ENCODE results near the gene OR6C4.
"Not testable (repeated sequence)": the region's sequence is repeated elsewhere in the genome, so short reads cannot be mapped to it uniquely, and the experiment has no call there.

The OR6C4 gene

DNA sequence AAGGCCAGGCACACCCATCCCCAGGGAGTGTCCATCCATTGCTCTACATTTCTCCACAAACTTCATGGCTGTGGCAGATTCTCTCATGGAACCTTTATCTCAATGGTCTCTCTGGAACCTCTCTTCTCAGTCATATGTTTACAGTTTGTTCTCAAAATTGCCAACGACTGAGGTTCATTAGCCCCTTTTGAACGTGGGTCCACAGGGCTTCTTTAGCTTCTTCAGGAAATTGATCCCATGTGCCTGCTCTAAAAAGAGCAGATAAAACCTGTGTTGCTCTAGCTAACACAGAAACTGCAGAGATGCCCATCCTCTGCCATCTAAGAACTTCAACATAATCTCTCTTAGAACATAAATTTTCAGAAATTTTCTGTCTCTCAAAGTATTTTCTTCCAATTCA lies at the start of gene OR6C4:
TSS of gene OR6C4 (plus strand) at position 301 of the 400 bp plus-strand sequence. CDS start 1,625 bp downstream, outside the sequence.
- H3K4me1 ChIP-seq (ENCODE audit: control insufficient read depth, insufficient read depth, low read length), result no peaks in the 10 kb centered on the region
- H3K36me3 ChIP-seq (ENCODE audit: control insufficient read depth, insufficient read depth, low read length), result no peaks in the 10 kb centered on the region
- no peak within 1 kb of the TSS for H3K9ac ChIP-seq (ENCODE audit: low read length)
- H3K27ac ChIP-seq (ENCODE audit: low read depth, low read length), result no peak within 1 kb of the TSS
- no peaks in the 10 kb centered on the region for H3K27me3 ChIP-seq (ENCODE audit: control insufficient read depth, insufficient read depth, low read length)
- H3K4me3 ChIP-seq (ENCODE audit: low read length), result no peak within 1 kb of the TSS

DNA sequence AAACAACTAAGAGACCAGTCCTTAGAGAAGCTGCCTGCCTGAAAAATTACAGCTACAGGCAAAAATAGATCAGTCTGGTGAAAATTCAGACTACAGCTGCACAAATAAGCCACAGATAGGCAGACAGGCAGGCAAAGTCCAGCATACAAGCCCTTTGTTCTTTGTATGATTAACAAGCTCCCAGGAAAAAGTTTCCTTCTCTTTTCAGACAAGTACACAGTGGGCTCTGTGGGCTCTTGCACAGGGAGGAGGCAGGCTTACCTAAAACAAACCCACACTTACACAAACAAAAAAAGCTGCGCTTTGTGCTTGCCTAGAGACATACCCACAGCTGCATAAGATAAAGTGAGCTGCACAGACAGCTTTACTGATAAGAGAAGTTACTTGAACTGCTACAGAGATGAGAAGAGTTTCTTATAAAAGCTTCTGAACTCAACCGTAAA lies 49.6 kb upstream of the OR6C4 start:
- Histone ChIP-seq H3K27me3 (ENCODE audit: control insufficient read depth, insufficient read depth, low read length) (no peaks in the 10 kb centered on the region), H3K27ac (ENCODE audit: low read depth, low read length) (no peak overlapping the region), H3K4me3 (ENCODE audit: low read length) (no peak overlapping the region), H3K9ac (ENCODE audit: low read length) (no peak overlapping the region), H3K4me1 (ENCODE audit: control insufficient read depth, insufficient read depth, low read length) (no peaks in the 10 kb centered on the region), H3K36me3 (ENCODE audit: control insufficient read depth, insufficient read depth, low read length) (no peaks in the 10 kb centered on the region)

DNA sequence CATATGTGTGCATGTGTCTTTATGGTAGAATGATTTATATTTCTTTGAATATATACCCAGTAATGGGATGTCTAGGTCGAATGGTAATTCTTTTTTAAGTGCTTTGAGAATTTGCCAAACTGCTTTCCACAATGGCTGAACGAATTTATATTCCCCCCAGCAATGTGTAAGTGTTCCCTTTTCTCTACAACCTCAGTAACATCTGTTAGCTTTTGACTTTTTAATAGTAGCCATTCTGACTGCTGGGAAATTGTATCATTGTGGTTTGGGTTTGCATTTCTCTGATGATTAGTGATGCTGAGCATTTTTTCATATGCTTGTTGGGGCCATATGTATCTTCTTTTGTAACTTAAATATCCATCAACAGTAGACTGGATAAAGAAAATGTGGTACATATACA lies 47.8 kb upstream of the OR6C4 start:
- H3K4me1 ChIP-seq (ENCODE audit: control insufficient read depth, insufficient read depth, low read length), result no peaks in the 10 kb centered on the region

DNA sequence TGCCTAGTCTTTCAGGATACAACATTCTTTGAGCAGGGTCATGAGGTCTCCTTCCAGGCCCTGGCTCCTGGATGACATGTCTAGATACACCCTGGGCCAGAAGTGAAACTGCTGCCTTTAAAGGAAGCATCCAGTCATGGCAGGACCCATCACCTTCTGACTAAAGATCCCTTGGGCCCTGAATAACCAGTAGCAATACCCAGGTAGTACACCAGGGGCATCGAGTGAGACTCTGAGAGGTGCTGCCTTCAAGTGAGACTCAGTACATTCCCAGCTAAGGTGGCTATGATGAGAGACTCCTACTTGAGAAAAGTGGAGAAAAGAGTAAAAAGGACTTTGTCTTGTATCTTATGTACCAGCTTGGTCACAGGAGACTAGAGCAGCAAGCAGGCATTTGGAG lies 33.7 kb upstream of the OR6C4 start:
- no peak overlapping the region for H3K27ac ChIP-seq (ENCODE audit: low read depth, low read length)
- H3K4me3 ChIP-seq (ENCODE audit: low read length), result no peak overlapping the region
- H3K27me3 ChIP-seq (ENCODE audit: control insufficient read depth, insufficient read depth, low read length), result no peaks in the 10 kb centered on the region
- H3K4me1 ChIP-seq (ENCODE audit: control insufficient read depth, insufficient read depth, low read length), result no peaks in the 10 kb centered on the region
- no peak overlapping the region for H3K9ac ChIP-seq (ENCODE audit: low read length)
- no peaks in the 10 kb centered on the region for H3K36me3 ChIP-seq (ENCODE audit: control insufficient read depth, insufficient read depth, low read length)

More for the DNA sequence above, 47.8 kb upstream of the OR6C4 start:
- Histone ChIP-seq H3K27ac (ENCODE audit: low read depth, low read length) (no peak overlapping the region), H3K9ac (ENCODE audit: low read length) (no peak overlapping the region), H3K27me3 (ENCODE audit: control insufficient read depth, insufficient read depth, low read length) (no peaks in the 10 kb centered on the region), H3K4me3 (ENCODE audit: low read length) (no peak overlapping the region), H3K36me3 (ENCODE audit: control insufficient read depth, insufficient read depth, low read length) (no peaks in the 10 kb centered on the region)

DNA sequence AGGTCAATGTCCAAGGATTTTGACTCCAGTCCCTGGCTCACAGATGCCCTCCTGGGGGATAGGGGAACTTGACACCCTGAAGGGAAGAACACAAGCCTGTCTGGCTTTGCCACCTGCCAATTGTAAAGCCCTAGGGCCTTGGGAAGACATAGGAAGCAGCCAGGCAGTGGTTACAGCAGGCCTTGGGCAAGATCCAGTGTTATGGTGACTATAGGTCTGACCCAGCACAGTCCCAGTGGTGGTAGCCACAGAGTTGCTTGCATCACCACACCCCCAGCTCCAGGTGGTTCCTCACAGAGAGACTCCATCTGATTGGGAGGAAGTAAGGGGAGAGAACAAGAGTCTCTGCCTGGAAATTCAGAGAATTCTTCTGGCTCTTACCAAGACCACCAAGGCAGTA lies 33.0 kb upstream of the OR6C4 start:
- Histone ChIP-seq H3K27me3 (ENCODE audit: control insufficient read depth, insufficient read depth, low read length) (no peaks in the 10 kb centered on the region), H3K36me3 (ENCODE audit: control insufficient read depth, insufficient read depth, low read length) (no peaks in the 10 kb centered on the region), H3K27ac (ENCODE audit: low read depth, low read length) (no peak overlapping the region), H3K4me1 (ENCODE audit: control insufficient read depth, insufficient read depth, low read length) (no peaks in the 10 kb centered on the region), H3K4me3 (ENCODE audit: low read length) (no peak overlapping the region), H3K9ac (ENCODE audit: low read length) (no peak overlapping the region)

DNA sequence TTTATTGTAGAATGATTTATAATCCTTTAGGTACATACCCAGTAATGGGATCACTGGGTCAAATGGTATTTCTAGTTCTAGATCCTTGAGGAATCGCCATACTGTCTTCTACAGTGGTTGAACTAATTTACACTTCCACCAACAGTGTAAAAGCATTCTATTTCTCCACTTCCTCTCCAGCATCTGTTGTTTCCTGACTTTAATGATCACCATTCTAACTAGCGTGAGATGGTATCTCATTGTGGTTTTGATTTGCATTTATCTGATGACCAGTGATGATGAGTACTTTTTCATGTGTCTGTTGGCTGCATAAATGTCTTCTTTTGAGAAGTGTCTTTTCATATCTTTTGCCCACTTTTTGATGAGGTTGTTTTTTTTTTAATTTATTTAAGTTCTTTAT lies 1.2 kb upstream of the OR6C4 start:
- H3K4me3 ChIP-seq (ENCODE audit: low read length); H3K9ac ChIP-seq (ENCODE audit: low read length); H3K36me3 ChIP-seq (ENCODE audit: control insufficient read depth, insufficient read depth, low read length); H3K4me1 ChIP-seq (ENCODE audit: control insufficient read depth, insufficient read depth, low read length); H3K27ac ChIP-seq (ENCODE audit: low read depth, low read length); H3K27me3 ChIP-seq (ENCODE audit: control insufficient read depth, insufficient read depth, low read length): not testable (repeated sequence)

DNA sequence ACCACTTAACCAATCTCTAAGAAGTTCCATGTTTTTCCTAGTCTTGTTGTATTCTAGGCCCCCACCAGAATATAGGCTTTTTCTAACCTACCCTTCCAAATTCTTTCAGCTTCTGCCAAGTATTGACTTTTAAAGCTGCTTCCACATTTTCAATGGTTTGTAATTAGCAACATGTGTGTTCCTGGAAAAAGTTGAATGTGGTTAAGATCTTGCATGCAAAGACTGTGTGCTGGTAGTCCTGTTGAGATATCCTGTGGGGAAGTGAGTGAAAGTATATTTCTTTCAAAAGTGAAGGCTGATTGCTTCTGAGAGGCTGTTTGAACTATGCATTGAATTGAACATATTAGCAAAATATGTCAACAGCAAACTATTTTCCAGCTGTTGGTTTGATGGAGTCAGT lies 646 bp upstream of the OR6C4 start:
- Histone ChIP-seq H3K4me3 (ENCODE audit: low read length) (no peak overlapping the region), H3K27ac (ENCODE audit: low read depth, low read length) (no peak overlapping the region), H3K27me3 (ENCODE audit: control insufficient read depth, insufficient read depth, low read length) (no peaks in the 10 kb centered on the region), H3K9ac (ENCODE audit: low read length) (no peak overlapping the region), H3K4me1 (ENCODE audit: control insufficient read depth, insufficient read depth, low read length) (no peaks in the 10 kb centered on the region), H3K36me3 (ENCODE audit: control insufficient read depth, insufficient read depth, low read length) (no peaks in the 10 kb centered on the region)

DNA sequence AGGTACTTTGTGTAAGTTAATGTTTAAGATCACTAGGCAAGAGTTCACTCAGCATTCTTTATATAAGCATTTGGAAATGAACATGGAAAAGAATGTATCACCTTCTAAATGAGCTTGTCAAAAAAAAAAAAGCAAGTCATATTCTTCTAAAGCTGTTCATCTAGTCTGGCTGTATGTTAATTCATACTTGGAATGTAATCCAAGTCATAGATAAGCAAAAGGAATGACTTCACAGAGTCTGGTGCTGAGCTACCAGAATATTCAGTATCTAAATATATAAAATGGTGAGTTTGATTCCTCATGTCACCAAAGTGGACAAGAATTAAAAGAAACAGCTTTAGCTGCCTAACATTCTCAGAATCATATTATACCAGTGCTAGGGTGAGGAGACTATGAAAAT lies 4.9 kb downstream of the OR6C4 start:
- no peaks in the 10 kb centered on the region for H3K36me3 ChIP-seq (ENCODE audit: control insufficient read depth, insufficient read depth, low read length)
- no peak overlapping the region for H3K27ac ChIP-seq (ENCODE audit: low read depth, low read length)
- H3K4me1 ChIP-seq (ENCODE audit: control insufficient read depth, insufficient read depth, low read length), result no peaks in the 10 kb centered on the region

DNA sequence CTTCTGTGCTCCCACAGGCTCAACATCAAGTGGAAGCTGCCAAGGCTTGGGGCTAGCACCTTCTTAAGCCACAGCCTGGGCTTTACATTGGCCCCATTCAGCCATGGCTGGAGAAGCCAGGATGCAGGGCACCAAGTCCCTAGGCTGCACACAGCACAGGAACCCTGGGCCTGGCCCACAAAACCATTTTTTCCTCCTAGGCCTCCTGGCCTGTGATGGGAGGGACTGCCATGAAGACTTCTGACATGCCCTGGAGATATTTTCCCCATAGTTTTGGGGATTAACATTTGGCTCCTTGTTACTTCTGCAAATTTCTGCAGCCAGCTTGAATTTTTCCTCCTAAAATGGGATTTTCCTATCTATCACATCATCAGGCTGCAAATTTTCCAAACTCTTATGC lies 20.7 kb downstream of the OR6C4 start:
- H3K9ac ChIP-seq (ENCODE audit: low read length); H3K4me3 ChIP-seq (ENCODE audit: low read length); H3K27me3 ChIP-seq (ENCODE audit: control insufficient read depth, insufficient read depth, low read length); H3K4me1 ChIP-seq (ENCODE audit: control insufficient read depth, insufficient read depth, low read length); H3K27ac ChIP-seq (ENCODE audit: low read depth, low read length); H3K36me3 ChIP-seq (ENCODE audit: control insufficient read depth, insufficient read depth, low read length): not testable (repeated sequence)

More for the DNA sequence above, 4.9 kb downstream of the OR6C4 start:
- H3K27me3 ChIP-seq (ENCODE audit: control insufficient read depth, insufficient read depth, low read length), result no peaks in the 10 kb centered on the region
- no peak overlapping the region for H3K9ac ChIP-seq (ENCODE audit: low read length)
- H3K4me3 ChIP-seq (ENCODE audit: low read length), result no peak overlapping the region

DNA sequence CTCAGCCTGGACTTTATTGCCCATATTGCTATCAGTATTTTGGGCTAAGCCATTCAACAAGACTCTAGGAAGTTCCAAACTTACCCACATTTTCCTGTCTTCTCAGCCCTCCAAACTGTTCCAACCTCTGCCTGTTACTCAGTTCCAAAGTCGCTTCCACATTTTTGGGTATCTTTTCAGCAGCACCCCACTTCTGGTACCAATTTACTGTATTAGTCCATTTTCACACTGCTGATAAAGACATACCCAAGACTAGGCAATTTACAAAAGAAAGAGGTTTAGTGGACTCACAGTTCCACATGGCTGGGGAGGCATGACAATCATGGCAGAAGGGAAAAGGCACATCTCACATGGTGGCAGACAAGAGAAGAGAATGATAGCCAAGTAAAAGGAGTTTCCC lies 21.3 kb downstream of the OR6C4 start:
- not testable (repeated sequence) for H3K36me3 ChIP-seq (ENCODE audit: control insufficient read depth, insufficient read depth, low read length); H3K4me1 ChIP-seq (ENCODE audit: control insufficient read depth, insufficient read depth, low read length); H3K27ac ChIP-seq (ENCODE audit: low read depth, low read length); H3K27me3 ChIP-seq (ENCODE audit: control insufficient read depth, insufficient read depth, low read length); H3K4me3 ChIP-seq (ENCODE audit: low read length); H3K9ac ChIP-seq (ENCODE audit: low read length)

DNA sequence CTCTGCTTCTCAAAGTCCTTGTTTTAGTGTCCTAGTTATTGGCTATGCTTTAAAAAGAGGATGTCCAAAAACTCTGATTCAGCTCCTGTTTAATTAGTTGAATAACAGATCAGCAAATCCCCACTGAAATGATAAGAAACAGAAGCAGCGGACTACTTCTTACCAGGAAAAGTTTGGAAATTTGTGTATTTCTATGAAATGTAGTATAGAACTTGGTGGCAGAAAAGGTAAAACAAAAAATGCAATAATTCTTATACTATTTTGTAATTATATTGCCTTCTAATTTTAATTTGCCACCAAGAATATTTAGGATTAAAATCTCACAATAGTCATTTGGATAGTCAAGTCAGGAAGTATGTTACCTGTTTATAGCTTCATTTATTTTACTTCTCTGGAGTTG lies 22.8 kb downstream of the OR6C4 start, which contains the start of gene OR2AP1:
TSS of gene OR2AP1 (plus strand) at position 301 of the 400 bp plus-strand sequence. CDS start 1,947 bp downstream, outside the sequence.
- H3K27me3 ChIP-seq (ENCODE audit: control insufficient read depth, insufficient read depth, low read length), result no peaks in the 10 kb centered on the region
- H3K27ac ChIP-seq (ENCODE audit: low read depth, low read length), result no peak within 1 kb of the TSS
- no peaks in the 10 kb centered on the region for H3K4me1 ChIP-seq (ENCODE audit: control insufficient read depth, insufficient read depth, low read length)
- H3K4me3 ChIP-seq (ENCODE audit: low read length), result no peak within 1 kb of the TSS
- no peak within 1 kb of the TSS for H3K9ac ChIP-seq (ENCODE audit: low read length)
- no peaks in the 10 kb centered on the region for H3K36me3 ChIP-seq (ENCODE audit: control insufficient read depth, insufficient read depth, low read length)

DNA sequence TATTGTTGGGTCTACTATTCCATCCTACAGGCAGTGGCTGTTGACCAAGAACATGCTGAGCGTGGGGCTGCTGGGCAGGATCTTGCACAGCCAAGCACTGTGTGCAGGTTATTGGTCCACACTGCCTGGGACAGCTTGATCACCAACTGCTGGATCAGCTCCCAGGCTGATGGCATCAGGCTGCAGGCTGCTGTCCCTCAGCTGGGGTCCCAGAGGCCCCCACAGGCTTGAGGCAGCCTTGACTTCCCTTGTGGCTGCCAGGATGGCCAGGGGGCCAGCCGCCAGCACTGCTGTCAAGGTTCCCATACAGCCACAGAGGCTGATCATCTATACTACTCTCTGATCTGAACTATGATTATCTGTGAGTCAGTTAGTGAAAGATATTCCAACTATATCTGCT lies 32.7 kb downstream of the OR6C4 start:
- no peaks in the 10 kb centered on the region for H3K4me1 ChIP-seq (ENCODE audit: control insufficient read depth, insufficient read depth, low read length)
- H3K27me3 ChIP-seq (ENCODE audit: control insufficient read depth, insufficient read depth, low read length), result no peaks in the 10 kb centered on the region
- no peaks in the 10 kb centered on the region for H3K36me3 ChIP-seq (ENCODE audit: control insufficient read depth, insufficient read depth, low read length)
- H3K27ac ChIP-seq (ENCODE audit: low read depth, low read length), result no peak overlapping the region
- no peak overlapping the region for H3K9ac ChIP-seq (ENCODE audit: low read length)
- H3K4me3 ChIP-seq (ENCODE audit: low read length), result no peak overlapping the region

DNA sequence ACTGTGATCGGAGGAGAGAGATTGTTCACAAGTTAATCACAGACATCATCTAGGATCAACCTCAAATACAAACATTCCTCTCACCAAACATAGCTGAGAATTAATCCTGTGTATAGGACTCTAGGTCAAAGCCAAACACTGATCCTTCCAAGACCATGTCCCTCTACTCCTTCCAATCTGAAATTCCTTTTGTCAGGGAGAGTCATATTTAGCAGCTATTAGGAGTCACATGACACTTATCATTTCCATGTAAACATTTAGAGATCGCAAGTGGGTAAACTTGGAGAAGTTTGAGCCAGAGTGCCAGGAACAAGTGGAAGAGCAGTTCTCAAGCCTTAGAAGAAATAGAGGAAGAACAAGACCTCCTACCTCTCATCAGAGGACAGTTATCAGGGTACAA lies 36.4 kb downstream of the OR6C4 start:
- Histone ChIP-seq H3K27ac (ENCODE audit: low read depth, low read length) (no peak overlapping the region), H3K9ac (ENCODE audit: low read length) (no peak overlapping the region), H3K36me3 (ENCODE audit: control insufficient read depth, insufficient read depth, low read length) (no peaks in the 10 kb centered on the region), H3K4me3 (ENCODE audit: low read length) (no peak overlapping the region), H3K4me1 (ENCODE audit: control insufficient read depth, insufficient read depth, low read length) (no peaks in the 10 kb centered on the region), H3K27me3 (ENCODE audit: control insufficient read depth, insufficient read depth, low read length) (no peaks in the 10 kb centered on the region)

All from rectal smooth muscle tissue (tissue), 1 donor.